Neutrophil (primary cell): Measurements from ENCODE around the gene GIGYF1.
"Not testable (repeated sequence)": the region's sequence is repeated elsewhere in the genome, so short reads cannot be mapped to it uniquely, and the experiment has no call there.

Source experiments
- H3K27ac ChIP-seq: fragments of 200-600 bp; sonication (generic); 2 replicates; pipeline ENCODE4 v1.5.1; 2016; ENCODE audit warnings: mild to moderate bottlenecking, moderate library complexity
- H3K27me3 ChIP-seq: fragments of 200-600 bp; sonication (generic); 2 replicates; pipeline ENCODE4 v1.6.0; 2016; ENCODE audit warnings: mild to moderate bottlenecking
- H3K36me3 ChIP-seq: fragments of 200-600 bp; sonication (generic); 2 replicates; pipeline ENCODE4 v1.5.1; 2017
- H3K4me1 ChIP-seq, 2 experiments: fragments of 200-600 bp in 1 of 2; sonication (generic) in 1 of 2; 1 replicate in 1 of 2; 2 replicates in 1 of 2; pipeline versions ENCODE4 v1.5.1 to v1.6.1; 2013 to 2016; ENCODE audit warnings: low read depth in 1 of 2, low read length in 1 of 2, mild to moderate bottlenecking in 1 of 2, moderate library complexity in 1 of 2; ENCODE audit not compliant: control insufficient read depth in 1 of 2, insufficient read depth in 1 of 2
- H3K4me3 ChIP-seq, 2 experiments: fragments of 200-600 bp in 1 of 2; sonication (generic) in 1 of 2; 1 replicate in 1 of 2; 2 replicates in 1 of 2; pipeline ENCODE4 v1.5.1; 2013 to 2016; ENCODE audit warnings: low read depth in 1 of 2, low read length in 1 of 2, mild to moderate bottlenecking in 1 of 2, moderate library complexity in 1 of 2
- H3K9me3 ChIP-seq: fragments of 200-600 bp; sonication (generic); 2 replicates; pipeline ENCODE4 v1.5.1; 2016
- TF ChIP-seq, protein P1 (sequence below): fragments of 200-600 bp; sonication (generic); IDR thresholded peaks from 2 replicates; pipeline ENCODE4 v1.5.1; 2016; ENCODE audit warnings: antibody characterized with exemption

GIGYF1 gene

DNA sequence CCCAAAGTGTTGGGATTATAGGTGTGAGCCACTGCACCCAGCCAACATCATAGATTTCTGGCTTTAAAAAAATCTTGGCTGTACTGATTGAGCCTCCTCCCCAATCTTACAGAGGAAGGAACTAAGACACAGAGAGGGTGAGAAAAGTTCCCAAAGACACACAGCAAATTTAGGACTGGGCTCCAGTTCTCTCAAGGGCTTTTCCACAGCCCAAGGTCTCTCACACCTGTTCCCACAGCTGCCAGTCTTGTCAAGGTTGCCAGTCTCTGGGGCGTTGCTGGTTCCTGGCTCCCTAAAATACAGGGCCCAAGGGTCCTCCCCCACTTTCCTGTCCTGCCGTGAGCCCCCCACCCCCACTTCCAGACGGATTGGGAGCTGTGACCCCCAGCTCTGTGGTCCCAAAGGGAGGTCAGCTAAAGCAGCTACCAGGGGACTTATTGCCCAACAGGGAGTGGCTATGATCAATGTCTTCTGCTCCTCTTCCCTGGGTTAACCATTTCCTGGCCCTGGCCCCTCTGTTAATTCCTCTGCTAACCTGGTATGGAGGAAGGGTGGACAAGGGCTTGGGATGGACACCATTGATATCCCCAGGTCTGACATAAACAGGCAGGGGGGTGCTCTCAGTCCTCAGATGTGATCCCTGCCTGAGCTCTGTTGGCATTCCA, 36.2 kb upstream of the GIGYF1 start:
- Histone ChIP-seq H3K4me1 (no peaks in the 10 kb centered on the region), H3K27ac (no peak overlapping the region), H3K36me3 (no peaks in the 10 kb centered on the region), H3K9me3 (no peaks in the 10 kb centered on the region), H3K4me3 (no peak overlapping the region), H3K27me3 (peaks cover 37% of the 10 kb centered on the region)
- TF ChIP-seq, protein P1, sequence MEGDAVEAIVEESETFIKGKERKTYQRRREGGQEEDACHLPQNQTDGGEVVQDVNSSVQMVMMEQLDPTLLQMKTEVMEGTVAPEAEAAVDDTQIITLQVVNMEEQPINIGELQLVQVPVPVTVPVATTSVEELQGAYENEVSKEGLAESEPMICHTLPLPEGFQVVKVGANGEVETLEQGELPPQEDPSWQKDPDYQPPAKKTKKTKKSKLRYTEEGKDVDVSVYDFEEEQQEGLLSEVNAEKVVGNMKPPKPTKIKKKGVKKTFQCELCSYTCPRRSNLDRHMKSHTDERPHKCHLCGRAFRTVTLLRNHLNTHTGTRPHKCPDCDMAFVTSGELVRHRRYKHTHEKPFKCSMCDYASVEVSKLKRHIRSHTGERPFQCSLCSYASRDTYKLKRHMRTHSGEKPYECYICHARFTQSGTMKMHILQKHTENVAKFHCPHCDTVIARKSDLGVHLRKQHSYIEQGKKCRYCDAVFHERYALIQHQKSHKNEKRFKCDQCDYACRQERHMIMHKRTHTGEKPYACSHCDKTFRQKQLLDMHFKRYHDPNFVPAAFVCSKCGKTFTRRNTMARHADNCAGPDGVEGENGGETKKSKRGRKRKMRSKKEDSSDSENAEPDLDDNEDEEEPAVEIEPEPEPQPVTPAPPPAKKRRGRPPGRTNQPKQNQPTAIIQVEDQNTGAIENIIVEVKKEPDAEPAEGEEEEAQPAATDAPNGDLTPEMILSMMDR: no peak

DNA sequence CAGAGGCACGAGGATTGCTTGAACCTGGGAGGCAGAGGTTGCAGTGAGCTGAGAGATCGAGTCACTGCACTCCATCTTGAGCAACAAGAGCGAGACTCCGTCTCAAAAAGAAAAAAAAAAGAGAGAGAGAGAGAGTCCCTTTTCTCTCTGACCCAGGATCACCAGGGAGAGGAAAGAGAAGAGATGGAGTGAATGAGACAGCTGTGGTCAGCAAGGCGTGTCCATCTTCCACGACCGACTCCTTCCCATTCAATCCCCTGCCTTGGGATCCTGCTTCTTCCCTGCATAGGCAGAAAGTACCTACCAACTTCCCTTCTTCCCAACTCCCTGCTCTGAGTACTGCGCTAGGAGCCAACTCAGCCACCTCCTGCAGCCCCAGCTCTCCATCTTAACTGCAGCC, 34.1 kb upstream of the GIGYF1 start:
- Histone ChIP-seq H3K27me3 (peaks cover 57% of the 10 kb centered on the region), H3K4me3 (no peak overlapping the region), H3K9me3 (no peaks in the 10 kb centered on the region), H3K36me3 (no peaks in the 10 kb centered on the region), H3K27ac (no peak overlapping the region), H3K4me1 (no peaks in the 10 kb centered on the region)
- TF ChIP-seq, protein P1: no peak

DNA sequence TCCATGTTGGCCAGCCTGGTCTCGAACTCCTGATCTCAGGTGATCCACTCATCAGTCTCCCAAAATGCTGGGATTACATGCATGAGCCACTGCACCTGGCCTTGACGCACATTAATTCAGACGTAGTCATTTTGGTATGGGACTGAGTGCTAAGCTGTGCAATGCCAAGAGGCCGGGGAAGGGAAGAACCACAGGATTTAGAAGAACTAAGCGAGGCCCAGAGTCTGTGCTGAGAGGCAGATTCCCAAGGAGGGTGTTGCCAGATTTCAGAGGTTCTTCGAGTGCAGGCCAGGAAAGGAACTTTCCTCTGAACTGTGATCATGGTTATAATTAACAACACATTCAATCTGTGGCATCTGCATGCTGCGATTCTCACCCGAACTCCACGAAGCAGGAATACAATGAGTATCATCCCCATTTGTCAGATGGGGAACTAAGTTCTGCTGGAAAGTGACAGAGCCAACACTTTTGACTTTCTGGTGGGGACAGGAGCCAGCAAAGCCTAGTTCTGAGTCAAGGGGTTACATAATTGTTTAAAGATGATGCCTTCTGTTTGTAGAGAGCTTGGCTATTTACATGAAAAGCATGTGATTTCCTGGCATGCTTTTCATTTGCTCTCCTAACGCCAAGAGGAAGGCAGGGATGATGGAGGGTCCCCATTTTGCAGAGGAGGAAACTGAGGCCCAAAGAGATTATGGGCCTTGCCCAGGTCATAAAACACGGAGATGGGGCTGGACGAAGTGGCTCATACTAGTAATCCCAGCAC, 33.1 kb upstream of the GIGYF1 start:
- H3K36me3 ChIP-seq: no peaks in the 10 kb centered on the region
- H3K4me3 ChIP-seq: no peak overlapping the region
- TF ChIP-seq, protein P1: no peak
- H3K9me3 ChIP-seq: no peaks in the 10 kb centered on the region
- peaks cover 62% of the 10 kb centered on the region for H3K27me3 ChIP-seq
- no peaks in the 10 kb centered on the region for H3K4me1 ChIP-seq
- H3K27ac ChIP-seq: no peak overlapping the region

DNA sequence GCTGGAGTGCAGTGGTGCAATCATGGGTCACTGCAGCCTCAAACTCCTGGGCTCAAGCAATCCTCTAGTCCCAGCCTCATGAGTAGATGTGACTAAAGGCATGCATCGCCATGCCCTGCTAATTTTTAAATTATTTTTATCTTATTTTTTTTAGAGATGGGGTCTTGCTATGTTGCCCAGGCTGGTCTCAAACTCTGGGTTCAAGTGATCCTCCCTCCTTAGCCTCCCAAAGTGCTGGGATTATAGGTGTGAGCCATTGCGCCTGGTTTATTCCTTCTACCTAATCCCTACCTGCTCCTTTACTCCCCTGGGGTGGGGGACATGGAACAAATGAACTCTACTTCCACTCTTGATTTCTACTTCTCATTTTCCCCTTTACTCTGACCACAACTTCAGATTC, 30.3 kb upstream of the GIGYF1 start:
- not testable (repeated sequence) for H3K36me3 ChIP-seq, H3K4me1 ChIP-seq, H3K9me3 ChIP-seq, H3K27ac ChIP-seq, H3K4me3 ChIP-seq
- peaks cover 90% of the 10 kb centered on the region for H3K27me3 ChIP-seq

DNA sequence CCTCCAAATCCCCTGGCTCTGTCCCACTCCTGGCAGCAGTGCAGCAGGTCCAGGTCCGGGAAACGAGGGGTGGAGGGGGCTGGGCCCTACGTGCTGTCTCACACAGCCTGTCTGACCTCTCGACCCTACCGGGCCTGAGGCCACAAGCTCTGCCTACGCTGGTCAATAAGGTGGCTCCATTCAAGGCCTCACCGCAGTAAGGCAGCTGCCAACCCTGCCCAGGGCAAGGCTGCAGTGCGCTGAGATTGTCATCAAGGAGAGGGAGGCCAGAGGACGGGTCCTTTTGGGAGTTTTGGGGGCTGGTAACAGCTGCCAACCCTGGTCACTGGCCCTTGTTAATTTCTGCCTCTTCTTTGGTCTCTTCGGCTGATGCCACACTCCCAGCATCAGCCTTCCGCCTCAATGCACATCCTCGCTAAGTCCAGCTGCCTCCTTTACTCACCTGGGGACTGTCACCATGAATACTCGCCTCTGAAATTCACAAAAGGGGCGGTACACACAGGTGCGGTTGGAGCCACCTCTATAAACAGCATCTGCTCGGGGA, 29.8 kb upstream of the GIGYF1 start:
- Histone ChIP-seq H3K27ac (no peak overlapping the region), H3K9me3 (no peaks in the 10 kb centered on the region), H3K36me3 (no peaks in the 10 kb centered on the region), H3K4me3 (no peak overlapping the region), H3K27me3 (peaks cover 94% of the 10 kb centered on the region), H3K4me1 (no peaks in the 10 kb centered on the region)
- TF ChIP-seq, protein P1: no peak
